Measurements from ENCODE around the gene POP4. TPM values are rescaled to one million over a fixed set of nuclear protein-coding genes. Genes with fewer than 3 reads are reported as not detected.
"Not testable (repeated sequence)": the region's sequence is repeated elsewhere in the genome, so short reads cannot be mapped to it uniquely, and the experiment has no call there.

The POP4 gene
- total RNA-seq, 1 experiment from 2014 or later, result 196 TPM

DNA sequence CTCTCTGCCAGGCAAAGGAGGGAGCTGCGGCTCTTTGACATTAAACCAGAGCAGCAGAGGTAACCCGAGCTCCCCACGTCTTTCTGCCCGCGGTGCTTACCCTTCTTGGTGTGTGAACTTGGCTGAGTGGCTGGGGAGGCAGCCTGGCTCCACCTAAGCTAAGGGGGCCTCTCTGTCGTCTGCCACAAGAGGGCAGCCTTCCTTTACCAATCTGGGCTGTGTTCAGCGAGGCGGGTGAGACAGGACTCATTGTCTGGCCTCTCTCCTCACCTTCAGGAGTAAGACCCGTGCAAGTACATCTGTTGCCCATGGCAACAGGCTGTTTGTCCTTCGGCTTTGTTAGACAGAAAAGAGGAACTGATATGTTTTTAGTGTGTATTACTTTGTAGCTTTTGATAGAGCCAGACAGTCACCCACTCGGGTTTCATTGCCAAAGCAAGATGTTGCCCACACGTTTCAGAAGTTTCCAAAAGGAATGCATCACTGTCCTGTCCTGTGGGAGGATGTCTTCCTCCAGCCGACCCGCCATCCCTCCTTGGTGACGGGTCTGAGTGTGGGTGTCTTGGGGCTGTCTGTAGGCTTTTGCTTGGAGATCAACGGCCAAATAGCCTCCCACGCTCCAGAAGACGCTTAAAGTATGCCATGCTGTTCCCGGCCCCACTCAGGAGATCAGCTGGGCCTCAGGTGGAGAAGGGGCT, 4.6 kb downstream of the POP4 start:
- DNase-seq (ENCODE audit: low spot score), result peak; percentile 71

DNA sequence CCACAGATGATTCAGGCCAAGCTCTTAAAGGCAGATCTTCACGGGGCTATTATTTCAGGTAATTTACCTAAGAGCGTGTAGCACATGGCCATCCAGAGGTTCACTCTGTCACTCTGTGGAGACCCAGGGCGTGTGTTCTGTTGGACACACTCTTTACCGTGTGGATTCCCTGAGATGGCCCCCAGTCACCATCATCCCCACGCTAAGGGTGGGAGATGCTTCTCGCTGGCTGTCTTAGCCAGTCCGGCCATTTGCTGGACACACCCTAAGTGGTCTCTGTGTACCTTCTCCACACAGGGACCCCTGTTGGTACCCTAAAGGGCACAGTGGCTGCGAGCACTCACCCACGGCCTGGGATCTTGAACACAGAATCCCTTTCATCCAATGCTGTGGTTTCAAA, 6.0 kb downstream of the POP4 start:
- DNase-seq (ENCODE audit: low spot score), result no peak

DNA sequence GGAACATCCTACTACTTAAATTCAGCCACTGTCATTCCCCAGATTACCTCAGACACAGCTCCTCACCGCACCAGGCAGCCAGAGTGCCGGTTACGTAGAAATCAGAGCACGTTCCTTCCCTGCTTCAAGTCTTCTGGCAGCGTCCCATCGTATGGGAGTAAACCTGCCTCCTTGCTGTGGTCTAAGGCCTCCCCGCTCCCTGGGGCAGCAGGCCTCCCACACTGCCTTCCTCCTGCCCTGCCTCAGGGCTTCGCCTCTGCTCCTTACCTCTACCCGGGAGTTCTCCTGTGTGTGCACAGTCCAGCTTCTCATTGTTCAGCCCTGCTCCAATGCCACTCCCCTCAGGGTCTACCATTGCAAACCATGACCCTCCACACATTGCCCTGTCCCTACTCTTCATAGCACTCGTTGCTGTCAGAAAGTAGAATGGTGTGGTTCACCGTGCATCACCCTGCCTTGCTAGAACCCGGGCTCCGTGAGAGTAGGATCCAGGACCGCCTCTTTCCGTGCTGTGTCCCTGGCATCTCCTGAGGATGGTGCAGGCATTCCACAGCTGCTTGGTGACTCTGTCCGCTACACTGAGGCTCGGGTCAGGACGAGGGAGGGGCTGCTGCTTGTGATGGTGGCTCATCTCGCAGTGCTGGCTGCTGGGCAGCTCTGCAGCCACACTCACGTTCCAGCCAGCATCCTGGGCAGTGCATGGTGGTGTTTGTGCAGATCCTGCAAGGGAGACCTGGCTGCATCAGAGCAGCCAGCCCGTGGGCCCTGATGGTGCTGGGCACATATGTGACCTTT, 6.9 kb downstream of the POP4 start:
- DNase-seq (ENCODE audit: low spot score), result no peak

DNA sequence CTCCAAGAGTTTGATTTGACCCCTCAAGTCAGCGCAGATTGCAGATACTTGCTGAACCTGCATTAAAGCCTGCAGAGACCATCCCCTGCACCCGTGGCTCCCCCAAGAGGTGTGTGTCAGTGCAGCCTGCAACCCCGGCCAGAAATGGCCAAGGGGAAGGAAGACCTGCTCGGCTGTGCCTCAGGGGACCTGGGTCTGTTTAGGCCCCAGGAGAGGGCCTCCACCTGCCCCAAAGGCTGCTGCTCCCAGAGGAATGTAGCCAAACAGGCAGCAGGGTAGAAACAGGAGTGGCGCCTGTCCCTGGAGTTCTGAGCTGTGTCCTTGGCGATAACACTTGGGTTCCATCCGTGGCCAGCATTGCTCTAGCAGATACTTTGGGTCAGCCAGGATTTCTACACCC, 8.0 kb downstream of the POP4 start:
- DNase-seq (ENCODE audit: low spot score), result no peak

DNA sequence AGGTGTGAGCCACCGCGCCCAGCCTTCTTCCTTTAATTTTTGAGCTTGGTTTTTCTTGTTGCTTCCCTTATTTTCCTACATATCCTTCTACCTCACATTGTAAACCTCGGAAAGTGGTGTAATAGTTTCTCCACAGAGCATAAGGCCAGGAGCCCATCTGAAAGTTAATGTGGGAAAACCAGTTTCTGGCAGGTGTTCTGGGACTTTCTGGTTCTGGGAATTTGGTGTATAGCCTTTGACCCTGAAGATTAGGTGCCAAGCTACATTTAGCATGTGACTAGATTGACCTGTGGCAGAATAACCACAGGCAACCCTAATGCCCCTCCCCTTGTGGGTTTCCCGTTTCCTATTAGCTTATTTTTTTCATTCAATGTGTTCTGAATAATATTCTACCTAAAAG, 8.7 kb downstream of the POP4 start:
- DNase-seq (ENCODE audit: low spot score), result no peak

DNA sequence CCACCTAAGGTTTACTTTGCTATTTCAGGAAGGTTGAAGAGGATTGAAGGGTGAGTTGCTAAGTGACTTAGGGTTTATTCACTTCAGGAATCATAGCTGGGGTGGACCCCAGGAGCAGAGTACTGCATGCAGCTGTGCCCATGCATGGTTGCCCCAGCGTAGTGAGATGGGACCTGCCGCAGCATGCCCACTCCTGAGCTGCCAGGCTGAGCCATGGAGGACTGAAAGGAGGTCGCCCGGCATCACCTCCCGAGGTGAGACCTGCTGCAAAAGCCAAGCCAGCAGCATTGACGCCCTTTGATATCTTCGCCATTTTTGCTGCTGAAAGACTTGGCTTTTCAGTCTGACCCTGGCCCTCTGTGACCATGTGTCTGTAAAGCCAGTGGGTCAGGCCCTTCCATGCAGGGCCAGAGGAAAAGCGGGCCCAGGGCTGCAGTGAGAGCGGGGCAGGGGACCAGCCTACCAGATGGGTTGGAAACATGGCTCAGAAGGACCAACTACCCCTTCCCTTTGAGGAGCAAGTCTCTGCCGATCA, 9.9 kb downstream of the POP4 start:
- no peak for DNase-seq (ENCODE audit: low spot score)

DNA sequence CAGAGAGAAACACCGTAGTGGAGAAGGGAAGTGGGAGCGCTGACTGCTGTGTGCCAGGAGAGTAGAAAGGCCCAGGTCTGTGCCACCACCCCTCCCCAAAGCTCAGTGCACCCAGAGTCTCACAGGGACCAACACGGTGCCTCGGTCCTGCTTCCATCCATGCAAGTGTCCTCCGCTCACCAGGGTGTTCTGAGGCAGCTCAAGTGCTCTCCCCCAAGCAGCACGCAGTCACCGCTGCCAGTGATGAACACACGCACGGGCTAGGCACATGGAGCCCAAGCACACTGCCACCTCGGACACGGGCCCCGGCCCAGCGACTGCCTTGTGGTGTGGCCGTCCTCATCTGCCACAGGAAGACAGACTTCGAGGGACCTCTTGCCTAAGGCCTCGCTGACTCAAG, 10.5 kb downstream of the POP4 start:
- DNase-seq (ENCODE audit: low spot score), result no peak

DNA sequence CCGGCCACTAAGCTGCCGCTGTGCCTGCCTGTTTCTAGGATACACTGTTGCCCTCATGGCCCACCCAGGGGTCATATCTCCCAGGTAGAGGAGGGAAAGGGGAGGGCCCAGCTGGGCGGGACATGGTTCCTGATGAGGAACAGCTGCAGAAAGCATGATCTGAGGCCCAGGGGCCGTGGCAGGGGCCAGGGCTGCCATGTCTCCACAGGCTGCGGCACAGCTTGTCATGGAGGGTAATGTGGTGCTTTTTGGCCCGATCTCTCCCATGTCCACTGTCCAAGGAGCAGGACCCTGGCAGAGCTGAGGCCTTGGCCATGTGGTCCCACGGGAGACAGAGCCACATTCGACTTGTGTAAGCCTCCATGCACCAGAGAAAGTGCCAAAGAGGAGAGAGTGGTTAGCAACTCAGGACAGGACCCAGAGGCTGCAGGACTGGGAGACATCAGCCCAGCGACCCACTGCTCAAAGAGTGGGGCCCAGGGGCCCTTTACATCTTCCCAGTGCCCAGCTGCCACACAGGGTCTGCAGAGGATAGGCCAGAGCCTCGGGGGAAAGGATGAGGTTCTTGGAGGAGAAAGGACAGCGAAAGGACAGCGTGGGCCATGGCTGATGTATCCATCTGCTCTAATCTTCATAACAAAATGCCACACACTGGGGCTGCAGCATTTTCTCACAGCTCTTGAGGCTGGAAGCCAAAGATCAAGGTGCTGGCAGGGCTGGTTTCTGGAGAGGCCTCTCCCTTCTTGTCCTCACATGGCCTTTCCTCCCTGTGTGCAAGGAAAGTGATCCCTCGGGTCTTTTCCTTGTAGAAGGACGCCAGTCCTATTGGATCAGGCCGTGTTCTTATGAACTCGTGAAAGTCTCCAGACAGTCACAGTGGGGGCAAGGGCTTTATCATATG, 11.5 kb downstream of the POP4 start:
- no peak for DNase-seq (ENCODE audit: low spot score)

DNA sequence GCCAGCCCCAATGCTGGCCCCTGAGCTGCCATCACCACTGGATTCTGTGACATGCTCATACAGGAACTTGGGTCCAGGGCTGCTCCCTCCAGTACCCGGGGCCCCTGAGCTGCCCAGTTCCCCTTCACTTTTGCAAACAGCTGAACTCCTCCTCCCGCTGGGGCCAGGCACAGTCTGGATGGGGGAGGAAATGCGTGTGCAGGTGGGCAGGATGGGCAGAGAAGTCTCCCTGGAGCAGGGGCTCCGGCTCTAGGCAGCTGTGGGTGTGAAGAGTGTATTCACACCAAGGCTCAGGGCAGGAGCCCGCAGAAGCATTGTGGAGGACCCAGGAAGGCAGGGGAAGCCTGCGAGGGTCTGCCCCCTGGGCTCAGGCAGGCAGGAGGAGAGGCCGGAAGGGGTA, 12.4 kb downstream of the POP4 start:
- no peak for DNase-seq (ENCODE audit: low spot score)

DNA sequence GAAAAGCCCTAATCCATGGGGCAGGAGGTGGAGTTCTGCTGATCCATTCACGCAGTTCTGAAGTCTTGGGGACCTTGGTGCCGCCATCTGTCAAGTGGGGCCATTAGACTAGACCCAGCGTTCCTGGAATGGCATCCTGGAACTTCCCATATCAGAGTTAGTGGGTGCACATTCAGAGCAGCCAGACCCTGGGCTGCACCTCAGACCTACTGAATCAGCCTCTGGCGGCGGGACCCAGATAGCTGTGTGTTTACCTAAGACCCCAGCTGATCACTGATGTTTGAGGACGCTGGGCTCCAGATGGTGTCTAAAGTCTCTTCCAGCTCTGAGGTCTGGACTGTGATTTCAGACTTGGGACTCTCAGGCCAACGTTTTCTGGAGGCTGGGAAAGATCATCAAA, 12.8 kb downstream of the POP4 start:
- DNase-seq (ENCODE audit: low spot score), result no peak

DNA sequence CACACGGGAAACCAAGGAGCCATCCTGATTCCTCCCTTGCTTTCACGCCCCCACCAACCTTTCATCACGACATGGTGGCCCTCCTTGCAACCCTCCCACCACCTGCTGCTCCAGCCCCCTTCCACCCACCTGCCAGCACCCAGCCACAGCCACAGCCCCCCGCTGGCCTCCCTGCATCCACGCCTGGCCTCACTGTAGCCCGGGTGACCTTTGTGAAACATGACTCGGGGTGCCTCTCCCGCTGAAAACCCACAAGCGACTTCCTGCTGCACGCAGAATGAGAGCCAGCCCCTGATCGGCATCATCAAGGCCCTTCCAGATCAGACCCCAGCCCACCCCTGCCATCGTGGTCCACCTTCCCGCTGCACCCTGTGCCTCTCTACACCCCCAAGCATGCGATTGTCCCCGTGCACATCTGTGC, 14.9 kb downstream of the POP4 start:
- DNase-seq (ENCODE audit: low spot score), result no peak

DNA sequence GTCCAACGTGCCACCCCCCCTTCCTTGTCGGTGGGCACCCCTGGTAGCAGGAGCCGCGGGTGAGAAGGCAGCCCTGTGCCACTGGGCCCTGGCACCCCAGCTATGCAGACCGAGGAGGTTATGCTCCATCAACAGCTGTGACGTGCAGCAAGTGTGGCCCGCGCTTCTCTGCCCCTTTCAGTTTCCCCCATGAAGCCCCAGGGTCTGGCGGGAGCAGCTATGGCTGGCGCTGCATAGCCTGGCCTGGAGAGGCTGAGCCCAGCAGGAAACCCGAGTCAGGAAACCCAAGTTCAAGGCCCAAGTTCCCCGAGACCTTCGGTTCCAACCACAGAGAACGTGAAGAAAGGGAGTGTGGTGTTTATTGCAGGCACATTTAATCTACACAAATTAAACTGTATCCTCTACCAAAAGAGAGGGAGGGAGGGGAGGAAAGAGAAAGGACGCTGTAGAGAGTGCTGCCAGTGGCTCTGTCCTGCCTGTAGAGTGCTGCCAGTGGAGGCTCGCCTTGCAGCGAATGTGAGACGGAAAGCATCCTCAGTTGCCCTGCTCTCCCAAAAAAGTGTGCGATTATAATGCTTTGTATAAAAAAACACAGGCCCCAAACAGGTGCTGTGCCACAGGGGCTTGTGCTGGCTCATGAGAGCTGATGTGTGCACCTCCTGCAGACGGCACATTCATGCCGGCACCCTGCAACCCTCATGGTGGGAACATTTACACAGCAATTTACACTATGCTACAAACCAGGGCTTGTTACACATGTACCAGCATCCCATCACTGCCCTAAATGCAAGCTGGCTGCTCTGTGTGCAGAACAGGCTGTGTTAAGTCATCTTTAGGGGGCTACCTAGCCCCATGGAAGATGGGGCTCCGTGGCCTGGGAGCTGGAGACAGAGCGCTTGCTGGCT, 16.3 kb downstream of the POP4 start:
- peak; percentile 29 for DNase-seq (ENCODE audit: low spot score)

DNA sequence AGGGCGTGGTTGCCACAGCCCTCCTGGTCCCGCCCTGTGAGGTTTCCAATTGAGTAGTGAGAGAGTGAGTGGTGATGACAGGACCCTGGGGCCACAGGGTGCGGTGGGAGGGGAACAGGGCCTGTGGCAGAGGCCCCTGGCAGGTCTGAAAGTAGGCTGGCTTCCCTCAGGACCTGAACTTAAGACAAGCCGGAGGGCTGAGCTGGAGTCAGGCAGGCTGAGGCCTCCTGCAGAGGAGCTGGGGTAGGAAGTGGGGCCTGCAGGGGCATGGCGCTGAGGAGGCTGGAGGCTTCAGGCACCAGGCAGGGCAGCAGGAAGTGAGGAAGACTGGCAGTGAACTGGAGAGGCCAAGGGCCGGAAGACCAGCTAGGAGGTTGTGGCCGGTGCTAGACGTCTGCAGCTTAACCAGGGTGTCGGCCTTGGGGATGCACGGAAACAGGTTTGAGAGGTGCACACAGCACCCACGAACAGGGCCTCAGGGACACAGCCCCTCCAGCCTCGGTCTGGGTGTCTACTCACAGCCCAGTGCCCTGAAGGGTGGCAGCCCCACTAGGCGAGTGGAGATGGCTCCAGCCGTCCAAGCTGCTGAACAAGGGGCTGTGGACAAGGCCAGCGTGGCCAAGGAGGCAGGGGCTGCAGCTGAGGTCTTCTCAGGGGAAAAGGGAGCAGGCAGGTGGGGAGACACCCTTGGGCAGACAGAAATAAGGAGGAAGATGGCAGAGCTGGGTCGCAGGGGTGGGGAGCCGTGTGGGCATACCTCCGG, 17.8 kb downstream of the POP4 start:
- DNase-seq (ENCODE audit: low spot score), result no peak

DNA sequence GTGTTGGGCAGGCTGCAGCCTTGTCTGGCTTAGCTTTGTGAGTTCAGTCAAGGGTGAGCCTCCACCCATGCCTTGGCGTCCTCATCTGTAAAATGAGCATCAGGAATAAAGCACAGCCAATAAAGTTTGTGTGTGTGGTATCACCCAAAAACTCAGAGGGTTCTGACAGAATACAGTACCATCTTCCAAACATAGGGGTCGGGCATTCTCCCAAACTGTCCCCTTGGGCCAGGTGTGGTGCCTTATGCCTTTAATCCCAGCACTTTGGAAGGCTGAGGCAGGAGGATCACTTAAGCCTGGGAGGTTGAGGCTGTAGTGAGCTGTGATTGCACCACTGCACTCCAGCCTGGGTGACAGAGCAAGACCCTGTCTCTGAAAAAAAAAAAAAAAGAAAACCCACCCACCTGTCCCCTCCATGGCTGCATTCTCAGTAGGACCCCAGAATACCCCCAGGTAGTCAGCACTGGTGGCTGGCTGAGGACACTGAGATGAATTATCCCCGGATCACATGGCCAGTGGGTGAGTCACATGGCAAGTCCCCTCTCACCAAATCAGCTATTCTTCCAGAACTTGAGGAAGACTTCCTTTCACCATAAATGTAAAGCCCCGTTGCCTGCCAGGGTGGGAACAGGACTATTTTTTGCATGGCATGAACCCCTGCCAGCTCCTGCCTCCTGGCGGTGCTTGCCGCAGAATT, 18.6 kb downstream of the POP4 start:
- peak; percentile 27 for DNase-seq (ENCODE audit: low spot score)

DNA sequence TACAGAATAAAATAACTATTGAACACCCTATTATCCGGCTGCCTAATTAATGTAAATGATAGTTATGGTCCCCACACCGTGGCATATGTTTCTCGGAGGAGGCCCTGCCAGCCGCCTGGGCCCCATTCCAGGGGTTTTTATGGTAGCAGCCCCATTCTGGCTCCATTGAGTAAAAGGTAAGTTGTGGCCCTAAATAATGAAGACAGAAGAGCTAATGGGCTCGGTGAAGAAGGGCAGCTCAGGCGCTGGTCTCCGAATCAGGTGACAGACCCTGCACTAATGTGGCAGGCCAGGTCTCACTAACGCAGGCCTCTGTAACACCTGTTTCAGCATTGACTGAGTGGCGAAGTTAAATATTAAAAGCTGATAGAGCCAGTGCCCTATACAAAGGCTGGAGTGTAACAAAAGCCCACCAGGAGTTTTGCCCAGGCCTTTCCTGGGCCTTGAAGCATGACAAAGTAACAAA, 19.1 kb downstream of the POP4 start:
- DNase-seq (ENCODE audit: low spot score), result no peak

DNA sequence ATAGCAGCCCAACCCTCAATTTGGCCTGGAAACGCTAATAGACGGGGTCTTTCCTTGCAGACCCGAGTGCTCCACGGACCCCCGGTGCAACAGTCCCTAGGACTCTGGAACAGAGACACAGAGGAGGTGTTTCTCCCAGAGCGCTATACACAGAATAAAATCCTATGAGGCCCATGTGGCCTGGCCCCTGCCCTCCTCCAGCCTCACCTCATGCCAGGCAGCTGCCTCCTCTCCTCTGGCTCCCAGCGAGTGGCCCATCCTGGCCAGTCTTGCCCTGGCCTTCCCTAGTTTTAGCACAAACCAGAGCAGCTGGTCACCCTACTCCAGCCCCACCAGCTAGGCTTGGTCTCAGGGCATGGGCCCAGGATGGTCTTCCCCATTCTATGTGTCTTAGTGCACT, 20.3 kb downstream of the POP4 start:
- DNase-seq (ENCODE audit: low spot score), result no peak

DNA sequence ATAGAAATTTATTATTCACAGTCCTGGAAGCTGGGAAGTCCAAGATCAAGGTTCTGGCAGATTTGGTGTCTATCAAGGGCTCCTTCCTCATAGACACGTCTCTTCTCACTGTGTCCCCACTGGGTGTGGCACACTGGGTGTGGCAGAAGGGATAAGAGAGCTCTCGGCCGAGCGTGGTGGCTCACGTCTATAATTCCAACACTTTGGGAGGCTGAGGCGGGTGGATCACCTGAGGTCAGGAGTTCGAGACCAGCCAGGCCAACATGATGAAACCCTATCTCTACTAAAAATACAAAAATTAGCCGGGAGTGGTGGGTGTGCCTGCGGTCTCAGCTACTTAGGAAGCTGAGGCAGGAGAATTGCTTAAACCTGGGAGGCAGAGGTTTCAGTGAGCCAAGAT, 20.7 kb downstream of the POP4 start:
- not testable (repeated sequence) for DNase-seq (ENCODE audit: low spot score)

DNA sequence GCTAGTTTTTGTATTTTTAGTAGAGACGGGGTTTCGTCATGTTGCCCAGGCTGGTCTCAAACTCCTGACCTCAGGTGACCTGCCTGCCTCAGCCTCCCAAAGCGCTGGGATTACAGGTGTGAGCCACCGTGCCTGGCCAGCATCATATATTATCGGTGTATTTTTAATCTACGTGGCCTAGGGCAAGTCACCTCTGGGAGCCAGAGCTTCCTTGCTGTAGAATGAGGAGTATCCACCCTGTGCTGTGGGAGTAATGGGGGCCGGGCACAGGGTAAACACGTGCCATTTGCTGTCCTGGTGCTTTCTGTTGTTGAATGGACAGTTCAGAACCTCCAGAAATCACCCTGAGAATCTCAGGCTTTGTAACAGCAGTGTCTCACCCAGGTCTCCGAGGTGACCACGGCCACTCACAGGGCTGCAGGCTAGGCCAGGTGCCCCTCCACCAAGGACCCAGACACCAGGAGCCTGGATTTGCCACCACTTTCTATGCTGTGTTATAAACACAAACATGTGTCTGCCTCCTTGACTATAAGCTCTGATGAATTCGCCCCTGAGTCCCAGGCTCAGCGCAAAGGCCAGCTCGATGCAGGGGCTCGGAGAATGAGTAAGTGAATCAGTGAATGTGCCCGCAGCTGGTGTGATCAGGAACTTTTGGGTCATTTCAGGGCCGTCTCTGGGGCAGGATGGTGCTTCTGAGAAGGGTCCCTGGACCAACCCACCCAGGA, 22.7 kb downstream of the POP4 start:
- no peak for DNase-seq (ENCODE audit: low spot score)
